TTC549 (cell line): Measurements from ENCODE around the gene MASP2.
"Not testable (repeated sequence)": the region's sequence is repeated elsewhere in the genome, so short reads cannot be mapped to it uniquely, and the experiment has no call there.

Source experiments
- FAIRE-seq: peaks from 2 replicates; lab custom pipeline; 2012; peaks lifted over from hg19 to GRCh38; lab: Jason Lieb, UNC

The MASP2 gene

GRCh38 chr1:11037740-11038182 is 9.3 kb downstream of the MASP2 start:
- peak; percentile 93 for FAIRE-seq

DNA sequence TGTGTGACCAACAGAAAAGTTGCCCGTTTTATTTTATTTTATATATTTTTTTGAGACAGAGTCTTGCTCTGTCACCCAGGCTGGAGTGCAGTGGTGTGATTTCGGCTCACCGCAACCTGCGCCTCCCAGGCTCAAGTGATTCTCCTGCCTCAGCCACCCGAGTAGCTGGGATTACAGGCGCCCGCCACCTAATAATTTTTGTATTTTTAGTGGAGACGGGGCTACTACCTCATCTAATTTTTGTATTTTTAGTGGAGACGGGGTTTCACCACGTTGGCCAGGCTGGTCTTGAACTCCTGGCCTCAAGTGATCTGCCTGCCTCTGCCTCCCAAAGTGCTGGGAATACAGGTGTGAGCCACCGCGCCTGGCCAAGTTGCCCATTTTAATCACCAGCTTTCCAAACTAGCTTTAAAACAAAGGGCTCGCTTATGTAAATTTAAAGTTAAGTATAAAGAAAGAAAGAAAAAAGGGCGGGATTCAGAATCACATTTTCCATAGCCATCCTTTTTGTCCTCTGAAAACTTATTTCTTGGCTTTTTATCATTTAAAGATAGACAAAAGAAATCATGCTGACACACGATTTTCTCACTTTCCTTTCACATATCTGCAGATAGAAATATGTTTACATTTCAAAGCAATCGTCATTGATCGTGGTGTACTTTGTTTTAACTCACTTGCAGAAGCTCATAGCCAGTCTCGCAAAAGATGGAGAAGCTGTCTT is 9.9 kb downstream of the MASP2 start:
- FAIRE-seq, result not testable (repeated sequence)

GRCh38 chr1:11031624-11032262 is 15.3 kb downstream of the MASP2 start:
- FAIRE-seq, result no peak

GRCh38 chr1:11030865-11031264 is 16.2 kb downstream of the MASP2 start:
- FAIRE-seq, result no peak

DNA sequence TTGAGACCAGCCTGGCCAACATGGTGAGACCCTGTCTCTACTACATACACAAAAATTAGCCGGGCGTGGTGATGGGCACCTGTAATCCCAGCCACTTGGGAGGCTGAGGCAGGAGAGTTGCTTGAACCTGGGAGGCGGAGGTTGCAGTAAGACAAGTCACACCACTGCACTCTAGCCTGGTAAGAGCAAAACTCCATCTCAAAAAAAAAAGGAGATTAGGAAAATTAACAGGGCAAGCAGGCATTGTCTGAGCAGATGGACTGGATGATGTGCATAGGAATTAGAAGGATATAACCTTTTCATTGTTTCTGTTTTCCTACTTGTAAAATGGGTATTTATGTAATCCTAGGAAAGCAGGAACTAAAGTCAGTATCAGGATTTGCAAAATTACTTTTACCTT is 19.0 kb downstream of the MASP2 start:
- FAIRE-seq, result no peak

- FAIRE-seq, result no peak
Observed at GRCh38 chr1:11027316-11027715, 19.7 kb downstream of the MASP2 start.

DNA sequence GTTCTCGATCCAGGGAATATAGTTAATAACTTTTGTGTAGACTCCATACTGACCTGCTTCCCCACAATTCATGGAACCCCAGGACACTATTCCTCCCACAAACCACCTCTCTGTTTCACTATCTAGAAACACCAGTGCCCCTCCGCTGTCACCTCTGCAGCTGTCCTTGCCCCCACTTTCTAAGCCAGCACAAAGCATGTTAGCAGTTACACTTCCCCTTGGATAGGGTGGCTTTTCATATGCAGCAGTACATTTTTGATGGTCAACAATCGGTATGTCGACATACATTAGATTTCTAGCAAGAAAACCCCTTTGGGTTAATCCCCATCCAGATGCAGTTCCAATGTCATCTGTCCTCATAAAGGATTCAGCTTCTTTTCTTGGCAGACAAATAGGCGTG is 20.1 kb downstream of the MASP2 start:
- no peak for FAIRE-seq

DNA sequence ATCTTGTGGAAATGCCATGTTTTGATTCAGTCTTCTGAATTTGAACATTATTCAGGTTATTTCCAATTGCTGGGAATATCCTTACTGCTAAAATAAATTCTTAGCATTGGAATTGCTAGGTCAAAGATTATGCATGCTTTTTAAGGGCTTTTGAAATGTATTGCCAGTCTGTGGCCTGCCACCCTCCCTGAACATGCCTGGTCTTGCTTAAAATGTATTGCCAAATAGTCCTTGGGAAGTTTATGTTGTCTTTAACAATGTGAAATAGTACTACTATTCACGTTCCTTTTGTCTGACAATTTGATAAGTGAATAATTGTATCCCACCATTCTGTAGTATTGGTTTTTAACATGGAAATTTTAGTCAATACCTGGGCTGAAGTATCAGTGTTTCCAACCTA is 21.0 kb downstream of the MASP2 start:
- FAIRE-seq, result no peak

DNA sequence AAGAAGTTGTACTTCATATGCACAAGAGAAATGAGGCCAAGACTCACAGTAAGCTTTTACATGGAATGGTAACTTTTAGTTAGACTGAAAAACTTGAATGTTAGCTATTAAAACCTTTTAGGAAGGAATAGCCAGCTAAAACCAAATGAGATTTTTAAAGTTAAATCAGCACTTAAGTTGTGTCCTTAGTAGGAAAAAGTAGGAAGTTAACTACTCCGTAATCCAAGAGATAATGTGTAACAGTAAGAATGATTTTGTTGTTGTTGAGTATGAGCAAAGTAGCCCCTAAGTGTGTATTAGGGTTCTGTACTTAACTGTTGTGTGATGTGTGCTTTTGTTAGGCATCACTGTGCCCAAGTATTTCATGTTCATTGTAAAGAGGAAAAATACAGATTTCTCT is 21.4 kb downstream of the MASP2 start:
- FAIRE-seq, result no peak

GRCh38 chr1:11024874-11025203 is 22.2 kb downstream of the MASP2 start:
- no peak for FAIRE-seq

DNA sequence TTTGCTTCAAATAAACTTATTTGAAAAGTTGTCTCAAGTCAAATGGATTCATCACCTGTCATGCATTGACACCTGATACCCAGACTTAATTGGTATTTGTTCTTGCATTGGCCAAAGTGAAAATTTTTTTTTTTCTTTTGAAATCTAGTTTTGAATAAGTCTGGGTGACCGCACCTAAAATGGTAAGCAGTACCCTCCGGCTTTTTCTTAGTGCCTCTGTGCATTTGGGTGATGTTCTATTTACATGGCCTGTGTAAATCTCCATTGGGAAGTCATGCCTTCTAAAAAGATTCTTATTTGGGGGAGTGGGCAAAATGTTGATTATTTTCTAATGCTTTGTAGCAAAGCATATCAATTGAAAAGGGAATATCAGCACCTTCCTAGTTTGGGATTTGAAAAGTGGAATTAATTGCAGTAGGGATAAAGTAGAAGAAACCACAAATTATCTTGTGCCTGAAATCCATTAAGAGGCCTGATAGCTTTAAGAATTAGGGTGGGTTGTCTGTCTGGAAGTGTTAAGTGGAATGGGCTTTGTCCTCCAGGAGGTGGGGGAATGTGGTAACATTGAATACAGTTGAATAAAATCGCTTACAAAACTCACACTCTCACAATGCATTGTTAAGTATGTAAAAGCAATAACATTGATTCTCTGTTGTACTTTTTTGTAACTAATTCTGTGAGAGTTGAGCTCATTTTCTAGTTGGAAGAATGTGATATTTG is 22.7 kb downstream of the MASP2 start:
- no peak for FAIRE-seq

DNA sequence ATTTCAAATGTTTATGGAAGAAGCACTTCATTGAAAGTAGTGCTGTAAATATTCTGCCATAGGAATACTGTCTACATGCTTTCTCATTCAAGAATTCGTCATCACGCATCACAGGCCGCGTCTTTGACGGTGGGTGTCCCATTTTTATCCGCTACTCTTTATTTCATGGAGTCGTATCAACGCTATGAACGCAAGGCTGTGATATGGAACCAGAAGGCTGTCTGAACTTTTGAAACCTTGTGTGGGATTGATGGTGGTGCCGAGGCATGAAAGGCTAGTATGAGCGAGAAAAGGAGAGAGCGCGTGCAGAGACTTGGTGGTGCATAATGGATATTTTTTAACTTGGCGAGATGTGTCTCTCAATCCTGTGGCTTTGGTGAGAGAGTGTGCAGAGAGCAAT is 23.8 kb downstream of the MASP2 start:
- no peak for FAIRE-seq

DNA sequence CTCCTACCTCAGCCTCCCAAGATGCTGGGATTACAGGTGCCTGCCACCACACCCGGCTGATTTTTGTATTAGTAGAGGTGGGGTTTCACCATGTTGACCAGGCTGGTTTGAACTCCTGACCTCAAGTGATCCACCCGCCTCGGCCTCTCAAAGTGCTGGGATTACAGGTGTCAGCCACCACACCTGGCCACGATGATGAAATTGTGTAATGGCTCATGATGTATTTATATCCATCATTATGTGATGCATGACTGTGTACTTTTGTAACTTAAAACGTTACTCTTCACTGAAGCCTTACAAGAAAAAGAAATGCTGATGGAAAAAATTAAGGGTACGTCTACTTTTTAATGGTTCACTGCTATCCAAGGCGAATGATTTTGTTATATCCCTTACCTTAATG is 27.1 kb downstream of the MASP2 start:
- no peak for FAIRE-seq

GRCh38 chr1:11019358-11019757 is 27.7 kb downstream of the MASP2 start:
- FAIRE-seq, result not testable (repeated sequence)

GRCh38 chr1:11013160-11013531 is 33.9 kb downstream of the MASP2 start:
- FAIRE-seq, result no peak

DNA sequence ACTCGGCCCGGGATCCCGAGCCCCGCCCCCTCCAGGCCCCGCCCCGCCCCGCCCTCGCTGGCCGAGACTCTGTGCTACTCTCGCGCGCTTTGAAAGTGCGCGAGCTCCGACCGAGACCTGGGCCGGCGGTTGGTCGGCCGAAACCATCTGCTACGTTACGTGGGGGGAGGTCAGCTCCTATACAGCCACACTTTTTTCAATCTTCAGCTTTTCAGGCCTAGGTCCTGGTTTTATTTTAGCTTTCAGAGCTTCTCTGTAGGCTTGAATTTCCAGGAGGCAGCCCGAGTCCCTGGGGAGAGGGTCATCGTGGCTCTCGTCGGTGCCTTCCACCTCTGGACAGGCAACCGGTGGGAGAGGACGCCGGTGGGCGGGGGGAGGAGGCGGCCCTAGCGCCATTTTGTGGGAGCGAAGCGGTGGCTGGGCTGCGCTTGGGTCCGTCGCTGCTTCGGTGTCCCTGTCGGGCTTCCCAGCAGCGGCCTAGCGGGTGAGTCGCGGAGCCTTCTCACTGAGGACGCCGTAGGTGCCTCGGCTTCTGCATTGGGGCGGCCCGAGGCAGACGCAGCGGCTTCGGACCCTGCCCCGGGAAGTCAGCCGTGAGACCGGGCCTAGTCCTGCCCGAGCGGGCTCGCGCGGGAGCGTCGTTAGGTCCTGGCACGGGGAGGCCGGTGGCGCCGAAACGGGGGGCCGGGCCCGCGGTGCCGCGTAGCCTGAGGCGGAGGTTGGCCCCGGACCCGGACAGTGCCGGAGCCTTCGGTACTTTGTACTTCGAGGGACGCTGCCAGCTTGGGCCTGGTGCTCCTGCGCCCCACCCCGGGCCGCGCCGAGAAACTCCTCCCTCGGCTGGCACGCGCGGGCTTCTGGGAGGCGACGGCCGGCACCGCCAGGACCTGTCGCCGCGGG is 34.5 kb downstream of the MASP2 start, which contains the start of gene TARDBP:
TARDBP (plus strand) TSS at position 395 of the 900 bp plus-strand sequence. CDS start 1,074 bp downstream, outside the sequence.
- no peak for FAIRE-seq

DNA sequence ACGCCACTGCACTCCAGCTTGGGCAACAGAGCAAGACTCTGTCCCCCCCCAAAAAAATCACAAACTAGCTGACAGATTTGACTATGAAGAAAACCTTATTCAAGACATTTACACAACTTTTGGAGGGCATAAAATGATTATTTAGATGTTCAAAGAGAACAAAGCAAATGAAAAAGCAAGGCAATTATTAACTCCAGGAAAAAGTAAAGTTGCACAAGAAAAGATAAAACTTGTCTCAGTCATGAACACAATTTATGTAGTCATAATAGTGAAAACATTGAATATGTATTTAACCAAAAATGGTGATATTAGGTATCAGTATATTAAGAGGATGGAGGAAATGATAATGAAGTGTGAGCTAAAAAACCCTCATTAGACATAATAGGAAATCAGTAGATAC is 46.5 kb downstream of the MASP2 start:
- FAIRE-seq, result no peak

DNA sequence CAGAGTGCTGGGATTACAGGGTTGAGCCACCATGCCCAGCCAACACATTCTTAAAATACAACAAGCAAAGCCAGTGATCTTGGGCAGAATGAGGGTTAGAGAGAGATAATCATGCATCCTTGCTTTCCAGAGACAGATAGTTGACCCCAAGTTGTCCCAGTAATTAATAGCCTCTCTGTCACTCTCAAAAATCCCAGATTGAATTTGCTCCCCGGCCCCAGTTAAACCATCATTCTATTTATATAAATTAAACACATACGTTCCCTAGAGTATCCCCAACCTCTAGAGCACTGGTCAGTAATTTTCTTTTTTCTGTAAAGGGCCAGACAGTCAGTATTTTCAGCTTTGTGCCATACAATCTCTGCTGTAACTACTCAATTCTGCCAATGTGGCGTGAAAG is 50.9 kb downstream of the MASP2 start:
- FAIRE-seq, result no peak

GRCh38 chr1:10992864-10993263 is 54.2 kb downstream of the MASP2 start:
- no peak for FAIRE-seq

- not testable (repeated sequence) for FAIRE-seq
Observed at GRCh38 chr1:10992004-10992403, 55.0 kb downstream of the MASP2 start.

GRCh38 chr1:10990828-10991227 is 56.2 kb downstream of the MASP2 start:
- no peak for FAIRE-seq

GRCh38 chr1:10989920-10990516 is 57.0 kb downstream of the MASP2 start:
- not testable (repeated sequence) for FAIRE-seq
